K562 (cell line): ENCODE results near the gene ARID3C. TPM values are rescaled to one million over a fixed set of nuclear protein-coding genes. Genes with fewer than 3 reads are reported as not detected.
A peak's percentile ranks its signal among the peaks of the same experiment; 100 is the strongest.

ENCODE experiments used
- ATAC-seq: fragments of 200-7000 bp; cut with Tn5 transposase; 3 replicates; pipeline ENCODE4 v1.9.1; 2020; ENCODE audit warnings: moderate library complexity
- BruUV-seq: library from RNA; stranded (reverse); fragments of 400-500 nt; replicated peaks from 2 replicates; lab custom pipeline; 2021; lab: Mats Ljungman, UMichigan
- CTCF ChIA-PET: fragments of 300-600 bp; formaldehyde crosslinking; extraction: SDS; loops from one replicate; lab custom pipeline; 2021; ENCODE audit warnings: low intra/inter-chr PET ratio; lab: Yijun Ruan, JAX
- POLR2A ChIA-PET: fragments of 300-600, 350-650 bp; sonication (Branson Sonifier 250); formaldehyde crosslinking; extraction: SDS; loops from one replicate; lab custom pipeline; 2021; ENCODE audit warnings: antibody characterized with exemption, inconsistent platforms; lab: Yijun Ruan, JAX
- DNase-seq, 4 experiments: peaks; one replicate each; pipeline versions ENCODE4 v3.0.0 to v3.0.0-alpha.2; 2011 to 2018; ENCODE audit warnings: low spot score in 3 of 4, mixed read lengths in 3 of 4; ENCODE audit errors: extremely low read depth in 1 of 4
- FAIRE-seq: peaks from 2 replicates; lab custom pipeline; 2011; peaks lifted over from hg19 to GRCh38; lab: Jason Lieb, UNC
- H2AFZ ChIP-seq: 2 replicates; pipeline ENCODE4 v1.6.0; 2011; ENCODE audit warnings: low read depth, low read length, control low read depth, inconsistent platforms
- H3K27ac ChIP-seq: fragments of 200-600 bp; 3 replicates; pipeline ENCODE4 v1.8.0; 2011; ENCODE audit warnings: low read depth, mild to moderate bottlenecking, control low read depth, inconsistent platforms, low read length, moderate library complexity, mixed read lengths; ENCODE audit errors: extremely low read depth
- H3K27me3 ChIP-seq, 2 experiments: fragments of 300-600 bp in 1 of 2; 2 replicates in 1 of 2; 3 replicates in 1 of 2; pipeline versions ENCODE4 v1.6.0 to v1.8.0; 2011; ENCODE audit warnings: inconsistent platforms in 2 of 2, low read length in 2 of 2, mild to moderate bottlenecking in 1 of 2, mixed read lengths in 1 of 2, moderate library complexity in 1 of 2; ENCODE audit not compliant: control insufficient read depth in 2 of 2, insufficient read depth in 2 of 2
- H3K36me3 ChIP-seq: fragments of 300-600 bp; 3 replicates; pipeline ENCODE4 v1.8.0; 2011; ENCODE audit warnings: mild to moderate bottlenecking, low read length, inconsistent platforms; ENCODE audit not compliant: control insufficient read depth, insufficient read depth
- H3K4me1 ChIP-seq, 2 experiments: fragments of 200-600 bp in 1 of 2; replicated peaks in 1 of 2; 2 replicates in 1 of 2; 3 replicates in 1 of 2; pipeline versions ENCODE4 v1.5.1 to v1.8.0; 2011; ENCODE audit warnings: inconsistent platforms in 2 of 2, low read length in 2 of 2, mild to moderate bottlenecking in 1 of 2, mixed read lengths in 1 of 2, moderate library complexity in 1 of 2; ENCODE audit not compliant: control insufficient read depth in 2 of 2, insufficient read depth in 2 of 2
- H3K4me2 ChIP-seq: 2 replicates; pipeline ENCODE4 v1.6.1; 2011; ENCODE audit warnings: low read length, control low read depth, inconsistent platforms, mixed read lengths; ENCODE audit not compliant: insufficient read depth
- H3K4me3 ChIP-seq: fragments of 200-600 bp; sonication (generic), shearing (Covaris generic); 2 replicates; pipeline ENCODE4 v1.5.1; 2016; ENCODE audit warnings: control low read depth, inconsistent platforms
- H3K79me2 ChIP-seq: fragments of 200-600 bp; 3 replicates; pipeline ENCODE4 v1.8.0; 2011; ENCODE audit warnings: low read length, inconsistent platforms; ENCODE audit not compliant: control insufficient read depth, insufficient read depth
- H3K9ac ChIP-seq, 2 experiments: 2 replicates each; pipeline versions ENCODE4 v1.6.0 to v1.6.1; 2011; ENCODE audit warnings: low read depth in 2 of 2, low read length in 2 of 2, control low read depth in 1 of 2, inconsistent platforms in 1 of 2, mild to moderate bottlenecking in 1 of 2, mixed read lengths in 1 of 2; ENCODE audit not compliant: insufficient read depth in 1 of 2
- H3K9me1 ChIP-seq: one replicate; pipeline ENCODE4 v1.6.0; 2011; ENCODE audit warnings: inconsistent platforms, mild to moderate bottlenecking, low read length, moderate library complexity; ENCODE audit not compliant: control insufficient read depth, insufficient read depth
- H3K9me3 ChIP-seq: replicated peaks from 2 replicates; pipeline ENCODE4 v1.5.1; 2011; ENCODE audit warnings: low read depth, low read length, inconsistent platforms; ENCODE audit not compliant: control insufficient read depth, insufficient read depth
- H4K20me1 ChIP-seq: replicated peaks from 2 replicates; pipeline ENCODE4 v1.6.1; 2011; ENCODE audit warnings: low read length, inconsistent platforms, mixed read lengths; ENCODE audit not compliant: control insufficient read depth, insufficient read depth
- ARNT ChIP-seq, 2 experiments: fragments of 450-650 bp; IDR thresholded peaks; 2 replicates each; pipeline ENCODE4 v1.6.1; 2016; ENCODE audit warnings: mild to moderate bottlenecking in 1 of 2
- BCL6 ChIP-seq: fragments of 250-450 bp; sonication (Bioruptor Pico); IDR thresholded peaks from 2 replicates; pipeline ENCODE4 v1.4.0; 2020
- CBFA2T3 ChIP-seq: fragments of 450-650 bp; IDR thresholded peaks from 2 replicates; pipeline ENCODE4 v1.6.1; 2017
- GTF2F1 ChIP-seq: IDR thresholded peaks from 2 replicates; pipeline ENCODE4 v1.6.1; 2011; ENCODE audit warnings: low read depth, low read length, improper control_type of control experiment
- PREB ChIP-seq: sonication (generic); formaldehyde crosslinking; IDR thresholded peaks from 2 replicates; pipeline ENCODE4 v1.8.1; 2023; ENCODE audit warnings: mild to moderate bottlenecking, missing genetic modification reagents
- RFX1 ChIP-seq: fragments of 450-650 bp; IDR thresholded peaks from 2 replicates; pipeline ENCODE4 v1.6.1; 2016; ENCODE audit warnings: mild to moderate bottlenecking, moderate library complexity
- SMAD2 ChIP-seq: fragments of 150-350 bp; IDR thresholded peaks from 2 replicates; pipeline ENCODE4 v1.6.1; 2014; ENCODE audit warnings: low read depth, mild to moderate bottlenecking, low read length
- SNAPC5 ChIP-seq: fragments of 250-450 bp; sonication (Bioruptor Pico); IDR thresholded peaks from 2 replicates; pipeline ENCODE4 v1.8.0; 2021; ENCODE audit warnings: moderate library complexity, mild to moderate bottlenecking, inconsistent platforms
- ZBTB9 ChIP-seq: fragments of 450-650 bp; formaldehyde crosslinking; IDR thresholded peaks from 2 replicates; pipeline ENCODE4 v1.4.0; 2020; ENCODE audit warnings: mild to moderate bottlenecking, moderate library complexity
- ZNF175 ChIP-seq: fragments of 200-800 bp; sonication (Bioruptor generic); IDR thresholded peaks from 2 replicates; pipeline ENCODE4 v1.6.1; 2016; ENCODE audit warnings: low read depth, mild to moderate bottlenecking, missing genetic modification characterization, missing compliant biosample characterization
- ZNF239 ChIP-seq: fragments of 250-450 bp; sonication (Bioruptor Pico); IDR thresholded peaks from 2 replicates; pipeline ENCODE4 v1.4.0; 2020; ENCODE audit warnings: mild to moderate bottlenecking
- ZNF282 ChIP-seq: sonication (generic); formaldehyde crosslinking; IDR thresholded peaks from 2 replicates; pipeline ENCODE4 v1.8.1; 2023; ENCODE audit warnings: missing genetic modification reagents
- ZNF384 ChIP-seq: IDR thresholded peaks from 2 replicates; pipeline ENCODE4 v1.6.1; 2012; ENCODE audit warnings: low read depth, low read length, improper control_type of control experiment
- ZSCAN32 ChIP-seq: fragments of 450-650 bp; formaldehyde crosslinking; IDR thresholded peaks from 2 replicates; pipeline ENCODE4 v1.4.0; 2020; ENCODE audit warnings: mild to moderate bottlenecking, moderate library complexity
- WGBS: fragments of 100-300 bp; shearing (Covaris generic); methylation state at CpG from one replicate; pipeline ENCODE4 v1.1.6; 2016; ENCODE audit warnings: low coverage, mixed read lengths; ENCODE audit not compliant: insufficient coverage; ENCODE audit errors: missing lambda C conversion rate; 5-methylcytosine and 5-hydroxymethylcytosine counted together
- in situ Hi-C: fragments of 300-500 bp; cut with MboI; formaldehyde crosslinking; loops from 4 replicates; pipeline ENCODE4 v1.15.0; 2018; ENCODE audit warnings: inconsistent platforms, mixed read lengths
- intact Hi-C: fragments of 100-400 bp; cut with micrococcal nuclease; formaldehyde crosslinking; loops from 2 replicates; pipeline ENCODE4 v1.14.2; 2022
- polyA plus RNA-seq, 8 experiments: library from polyadenylated mRNA; depleted of rRNA in 4 of 8; stranded (reverse) in 5 of 8; unstranded in 3 of 8; fragments of >200 nt; fragmentation: Nextera tagmentation in 2 of 8; fragmentation: Illumina TruSeq in 1 of 8; extraction: Ambion mirVana in 2 of 8; extraction: Trizol in 1 of 8; gene quantifications; 2 replicates each; pipeline versions ENCODE4 v1.2.1 to v1.2.3, GENCODE V29; 2011 to 2014; ENCODE audit warnings: inconsistent platforms in 1 of 8, missing spikeins in 1 of 8
- total RNA-seq, 7 experiments: library from RNA; depleted of rRNA in 6 of 7; stranded (reverse); fragments of >200 nt in 6 of 7; fragmentation: Illumina TruSeq in 2 of 7; extraction: Trizol in 2 of 7; gene quantifications; 2 replicates each; pipeline versions ENCODE4 v1.2.1 to v1.2.3, GENCODE V29; 2011 to 2021; ENCODE audit warnings: low replicate concordance in 1 of 7

ARID3C gene
- total and polyA plus RNA-seq, 9 of the 15 experiments (the other 6 are each of a cell fraction or from before 2014, with no cell fraction given) = not detected

GRCh38 chr9:34601937-34602573, 26.8 kb downstream of the ARID3C start:
- ChIA-PET POLR2A (interaction anchor here (0.8 kb wide), 1 partner anchor 10 kb away, joined by 4 read pairs; the partner anchor contains the start of gene RPP25L), CTCF (interaction anchor here (1.0 kb wide), 1 partner anchor 53 kb away, joined by 3 read pairs; no protein-coding TSS in a partner anchor)
- TF ChIP-seq SMAD2 = no peak
- TF ChIP-seq ZNF282 (CRISPR knock-in tag) = no peak
- peak; percentile 85 for TF ChIP-seq RFX1
- WGBS = 0% methylated on average over 5 of the region's 6 CpGs
- Histone ChIP-seq H3K4me3 (no peak overlapping the region), H3K27ac (no peak overlapping the region), H3K9ac (no peak overlapping the region), H4K20me1 (peaks cover 10% of the 10 kb centered on the region; the same call in 1 of the 2 replicates), H3K36me3 (no peaks in the 10 kb centered on the region), H3K79me2 (no peaks in the 10 kb centered on the region), H2AFZ (no peak overlapping the region), H3K4me1 (peaks cover 0 to 7% of the 10 kb centered on the region in 2 experiments; a peak in 2 of 5 replicates), H3K9me3 (no peaks in the 10 kb centered on the region), H3K9me1 (no peaks in the 10 kb centered on the region), H3K4me2 (no peak overlapping the region), H3K27me3 (no peaks in the 10 kb centered on the region)
- no peak for DNase-seq
- BruUV-seq = no TSS peak
- in situ Hi-C loops (loop anchor here (10.0 kb wide), 1 partner anchor 197 kb away; no protein-coding TSS in a partner anchor), intact Hi-C loops (no loop called here)
- FAIRE-seq = no peak
- no peak for ATAC-seq

- Histone ChIP-seq H3K27ac (no peak overlapping the region), H3K27me3 (no peaks in the 10 kb centered on the region), H3K9me3 (no peaks in the 10 kb centered on the region), H3K4me2 (no peak overlapping the region), H3K9me1 (no peaks in the 10 kb centered on the region), H3K4me3 (no peak overlapping the region), H3K79me2 (no peaks in the 10 kb centered on the region), H3K4me1 (peaks cover 0 to 6% of the 10 kb centered on the region in 2 experiments; a peak in 2 of 5 replicates), H4K20me1 (peaks cover 10% of the 10 kb centered on the region; the same call in 1 of the 2 replicates), H3K9ac (no peak overlapping the region), H3K36me3 (no peaks in the 10 kb centered on the region), H2AFZ (no peak overlapping the region)
- ChIA-PET CTCF (no interaction called here), POLR2A (no interaction called here)
- BruUV-seq = no TSS peak
- FAIRE-seq (no peak), ATAC-seq (no peak), DNase-seq (no peak)
- in situ Hi-C loops = loop anchor here (10.0 kb wide), 1 partner anchor 196 kb away; no protein-coding TSS in a partner anchor
- intact Hi-C loops = no loop called here
- WGBS = 0% methylated on average over 1 of the region's 1 CpG
- no peak for TF ChIP-seq PREB (CRISPR knock-in tag)
- TF ChIP-seq CBFA2T3 = no peak
- no peak for TF ChIP-seq GTF2F1
- TF ChIP-seq BCL6 (CRISPR knock-in tag) = no peak
- TF ChIP-seq ZNF175 = no peak
- no peak for TF ChIP-seq ZNF239 (CRISPR knock-in tag)
- no peak for TF ChIP-seq SNAPC5 (CRISPR knock-in tag)
- TF ChIP-seq ARNT (IDR thresholded peaks at IDR 0.05) = no peak
- no peak for TF ChIP-seq ZSCAN32 (CRISPR knock-in tag)
- TF ChIP-seq ZBTB9 = no peak
- TF ChIP-seq ZNF384 = no peak
Measured at GRCh38 chr9:34600908-34601307, 28.0 kb downstream of the ARID3C start.
